SK-N-MC (cell line): ENCODE results near the gene IMPG1.

Source experiments
- EZH2 ChIP-seq: fragments of 200-600 bp; sonication (generic); IDR thresholded peaks from one replicate; pipeline ENCODE4 v1.6.1; 2017; ENCODE audit warnings: antibody characterized with exemption
- FOXP2 ChIP-seq: optimal IDR thresholded peaks from 2 replicates; pipeline ENCODE3; 2011; ENCODE audit warnings: mild to moderate bottlenecking, moderate library complexity; ENCODE audit not compliant: insufficient read depth; ENCODE audit errors: extremely low read length, control extremely low read depth
- POLR2AphosphoS5 ChIP-seq: IDR thresholded peaks from 2 replicates; pipeline ENCODE4 v1.6.1; 2012; ENCODE audit warnings: mild to moderate bottlenecking, low read depth, low read length, borderline replicate concordance

DNA sequence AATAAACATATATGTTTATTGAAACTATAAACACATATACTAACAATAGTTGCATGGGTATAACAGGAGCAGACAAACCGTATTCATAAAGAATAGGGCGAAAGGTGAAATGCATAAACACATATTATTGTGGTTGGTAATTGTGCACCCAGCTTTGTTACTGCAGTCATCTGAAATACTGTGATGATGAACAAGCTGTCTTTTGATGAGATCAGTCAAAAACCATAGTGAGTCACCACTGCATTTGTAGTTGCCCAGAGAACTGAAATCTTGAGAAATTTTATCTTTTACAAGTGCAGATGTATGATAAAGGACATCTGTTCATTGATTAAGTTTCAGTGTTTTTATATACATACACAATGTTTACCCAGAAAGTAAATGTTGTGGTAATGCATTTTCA, 189.7 kb downstream of the IMPG1 start:
- TF ChIP-seq EZH2 = no peak
- TF ChIP-seq POLR2AphosphoS5 = no peak
- TF ChIP-seq FOXP2 = no peak
